ENCODE results near the gene FASN. TPM values are rescaled to one million over a fixed set of nuclear protein-coding genes. Genes with fewer than 3 reads are reported as not detected.

FASN gene
- total RNA-seq, 3 donors from 2014 or later (not counting 1 experiment from before 2014, with no cell fraction given) = 53.8 to 56.2 (median 54.0) TPM

DNA sequence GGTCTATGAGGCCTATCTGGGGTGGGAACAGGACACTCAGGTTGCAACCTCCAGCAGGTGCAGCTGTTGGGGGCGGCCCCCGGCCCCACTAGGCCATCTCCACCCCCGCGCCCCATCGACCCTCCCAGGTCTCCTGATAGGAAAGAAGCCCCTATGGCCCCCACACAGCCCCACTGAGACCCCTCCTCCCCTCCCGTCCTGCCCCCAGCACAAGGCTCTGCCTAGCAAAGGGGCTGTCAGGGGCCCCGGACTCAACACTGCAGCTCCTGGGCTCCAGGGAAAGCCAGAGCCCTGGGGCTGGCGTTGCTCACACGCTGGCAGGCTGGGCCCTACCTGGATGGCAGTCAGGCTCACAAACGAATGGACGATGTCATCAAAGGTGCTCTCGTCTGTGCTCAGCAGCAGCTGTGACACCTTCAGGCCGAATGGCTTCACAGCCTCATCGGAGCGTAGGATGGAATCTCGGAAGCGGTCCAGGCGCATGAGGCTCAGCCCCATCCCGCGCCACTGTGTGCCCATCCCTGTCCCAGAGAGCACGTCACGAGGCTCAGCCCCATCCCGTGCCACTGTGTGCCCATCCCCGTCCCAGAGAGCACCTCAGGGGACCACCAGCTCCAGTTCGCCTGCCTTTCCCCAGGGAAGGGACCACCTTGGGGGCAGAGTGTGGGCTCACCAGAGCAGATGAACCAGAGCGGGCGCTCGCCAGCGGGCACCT is 7.3 kb downstream of the FASN start:
- TF ChIP-seq, protein P1, sequence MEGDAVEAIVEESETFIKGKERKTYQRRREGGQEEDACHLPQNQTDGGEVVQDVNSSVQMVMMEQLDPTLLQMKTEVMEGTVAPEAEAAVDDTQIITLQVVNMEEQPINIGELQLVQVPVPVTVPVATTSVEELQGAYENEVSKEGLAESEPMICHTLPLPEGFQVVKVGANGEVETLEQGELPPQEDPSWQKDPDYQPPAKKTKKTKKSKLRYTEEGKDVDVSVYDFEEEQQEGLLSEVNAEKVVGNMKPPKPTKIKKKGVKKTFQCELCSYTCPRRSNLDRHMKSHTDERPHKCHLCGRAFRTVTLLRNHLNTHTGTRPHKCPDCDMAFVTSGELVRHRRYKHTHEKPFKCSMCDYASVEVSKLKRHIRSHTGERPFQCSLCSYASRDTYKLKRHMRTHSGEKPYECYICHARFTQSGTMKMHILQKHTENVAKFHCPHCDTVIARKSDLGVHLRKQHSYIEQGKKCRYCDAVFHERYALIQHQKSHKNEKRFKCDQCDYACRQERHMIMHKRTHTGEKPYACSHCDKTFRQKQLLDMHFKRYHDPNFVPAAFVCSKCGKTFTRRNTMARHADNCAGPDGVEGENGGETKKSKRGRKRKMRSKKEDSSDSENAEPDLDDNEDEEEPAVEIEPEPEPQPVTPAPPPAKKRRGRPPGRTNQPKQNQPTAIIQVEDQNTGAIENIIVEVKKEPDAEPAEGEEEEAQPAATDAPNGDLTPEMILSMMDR (IDR thresholded peaks at IDR 0.05) = no peak
- DNase-seq (no peak), ATAC-seq (no peak)
- Mint-ChIP-seq H3K4me1 (no peaks in the 10 kb centered on the region), H3K4me3 (no peak overlapping the region), H3K36me3 (no peaks in the 10 kb centered on the region), H3K27ac (no peak overlapping the region), H3K9me3 (no peaks in the 10 kb centered on the region), H3K27me3 (ENCODE audit: low read depth in 2 of 2) (no peaks in the 10 kb centered on the region)
- no peak overlapping the region for H3K27ac ChIP-seq (ENCODE audit: low read length)
- H3K36me3 ChIP-seq (ENCODE audit: control insufficient read depth, insufficient read depth, low read length) = peaks cover 71% of the 10 kb centered on the region
- no peaks in the 10 kb centered on the region for H3K4me1 ChIP-seq (ENCODE audit: control insufficient read depth, insufficient read depth, low read length)
- H3K9me3 ChIP-seq (ENCODE audit: control insufficient read depth, insufficient read depth, low read length) = no peaks in the 10 kb centered on the region
- intact Hi-C loops (cut with micrococcal nuclease) = loop anchor here (10.0 kb wide), 1 partner anchor 216 kb away; the partner anchor contains the start of gene ARHGDIA
- H3K27me3 ChIP-seq (ENCODE audit: control insufficient read depth, insufficient read depth, low read length) = no peaks in the 10 kb centered on the region
- no peak overlapping the region for H3K4me3 ChIP-seq (ENCODE audit: low read length)
- 96% methylated on average over 29 of the region's 29 CpGs for WGBS (ENCODE audit: insufficient coverage)

DNA sequence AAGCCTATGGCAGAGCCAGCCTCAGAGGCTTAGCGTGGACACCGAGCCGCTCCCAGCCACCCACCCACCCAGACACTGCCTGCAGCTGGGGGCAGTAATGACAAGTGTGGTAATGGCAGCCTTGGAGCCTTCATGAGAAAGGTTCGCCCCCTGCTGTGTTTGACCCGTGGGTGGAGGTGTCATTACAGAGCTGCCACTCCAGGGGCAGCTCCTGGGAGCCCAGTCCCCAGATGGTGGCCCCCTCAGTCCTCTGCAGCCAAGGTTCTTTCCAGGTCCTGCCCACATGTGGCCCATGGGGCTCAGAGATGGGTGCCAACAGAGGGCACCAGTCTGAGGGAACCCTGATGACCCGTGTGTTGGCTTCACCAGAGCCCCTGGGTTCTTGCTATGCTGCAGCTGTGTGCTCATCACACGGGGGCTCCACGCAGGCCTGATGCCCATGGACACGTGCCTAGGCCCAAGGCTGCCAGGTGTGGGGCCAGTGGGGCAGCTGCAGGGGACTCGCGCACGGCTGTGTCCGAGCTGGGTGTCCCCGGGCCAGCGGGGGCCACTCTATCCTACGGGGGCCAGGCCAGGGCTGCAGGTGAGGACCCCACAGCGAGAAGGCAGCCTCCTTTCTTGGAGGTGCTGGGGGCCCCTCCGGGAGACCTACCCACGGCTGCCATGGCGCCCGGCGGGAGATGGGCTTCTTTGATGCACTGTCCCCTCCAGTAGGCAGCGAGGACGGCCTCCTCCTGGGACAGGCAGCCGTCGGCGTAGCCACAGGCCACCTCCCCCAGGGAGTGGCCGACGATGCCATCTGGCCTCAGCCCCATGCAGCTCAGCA is 8.1 kb downstream of the FASN start:
- H3K4me1 Mint-ChIP-seq = no peaks in the 10 kb centered on the region
- H3K27me3 ChIP-seq (ENCODE audit: control insufficient read depth, insufficient read depth, low read length) = no peaks in the 10 kb centered on the region
- intact Hi-C loops (cut with micrococcal nuclease) = loop anchor here (10.0 kb wide), 1 partner anchor 215 kb away; the partner anchor contains the start of gene ARHGDIA
- H3K27me3 Mint-ChIP-seq (ENCODE audit: low read depth in 2 of 2) = no peaks in the 10 kb centered on the region
- H3K9me3 ChIP-seq (ENCODE audit: control insufficient read depth, insufficient read depth, low read length) = no peaks in the 10 kb centered on the region
- no peak for ATAC-seq
- no peaks in the 10 kb centered on the region for H3K4me1 ChIP-seq (ENCODE audit: control insufficient read depth, insufficient read depth, low read length)
- no peaks in the 10 kb centered on the region for H3K36me3 Mint-ChIP-seq
- TF ChIP-seq, protein P1 (IDR thresholded peaks at IDR 0.05) = no peak
- H3K27ac Mint-ChIP-seq = no peak overlapping the region
- H3K36me3 ChIP-seq (ENCODE audit: control insufficient read depth, insufficient read depth, low read length) = peaks cover 65% of the 10 kb centered on the region
- no peak overlapping the region for H3K27ac ChIP-seq (ENCODE audit: low read length)
- no peak for DNase-seq
- WGBS (ENCODE audit: insufficient coverage) = 95% methylated on average over 26 of the region's 29 CpGs
- no peaks in the 10 kb centered on the region for H3K9me3 Mint-ChIP-seq
- H3K4me3 Mint-ChIP-seq = no peak overlapping the region
- no peak overlapping the region for H3K4me3 ChIP-seq (ENCODE audit: low read length)

DNA sequence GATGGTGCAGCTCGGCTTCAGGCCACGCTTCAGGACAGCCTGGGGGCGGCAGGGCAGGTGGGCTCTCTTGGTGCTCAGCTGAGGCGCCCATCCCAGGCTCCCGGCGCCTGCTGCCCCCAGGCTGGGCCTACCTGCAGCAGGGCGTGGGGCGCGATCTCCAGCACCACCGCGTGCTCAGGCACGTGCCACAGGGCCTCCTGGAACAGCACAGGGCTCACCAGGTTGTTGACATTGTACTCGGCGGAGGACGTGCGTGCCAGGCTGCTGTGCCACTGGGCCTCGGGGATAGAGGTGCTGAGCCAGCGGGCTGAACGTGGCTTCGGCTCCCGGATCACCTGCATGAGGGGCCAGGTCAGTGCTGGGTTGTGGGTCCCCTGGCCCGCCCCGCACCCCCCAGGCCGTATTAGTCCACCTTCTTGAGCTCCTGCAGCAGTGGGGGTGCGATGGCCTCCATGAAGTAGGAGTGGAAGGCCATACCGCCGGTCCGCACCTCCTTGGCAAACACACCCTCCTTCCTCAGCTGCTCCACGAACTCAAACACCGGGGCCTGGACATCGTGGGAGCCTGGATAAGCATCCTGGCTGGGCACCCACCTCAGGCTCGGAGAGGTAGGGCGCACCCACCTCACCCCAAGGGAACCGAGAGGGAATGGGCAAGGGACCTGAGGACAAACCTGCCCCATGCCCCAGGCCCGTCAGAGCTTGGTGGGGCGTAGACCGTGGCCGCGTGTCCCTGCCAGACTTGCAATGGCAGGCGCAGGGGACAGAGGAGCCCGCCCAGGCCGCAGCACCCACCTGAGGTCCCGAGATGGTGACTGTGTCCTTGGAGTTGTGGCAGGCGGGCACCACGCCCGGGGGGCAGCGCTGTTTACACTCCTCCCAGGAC is 9.0 kb downstream of the FASN start:
- H3K4me1 ChIP-seq (ENCODE audit: control insufficient read depth, insufficient read depth, low read length) = no peaks in the 10 kb centered on the region
- TF ChIP-seq, protein P1 (IDR thresholded peaks at IDR 0.05) = no peak
- intact Hi-C loops (cut with micrococcal nuclease) = no loop called here
- H3K27me3 Mint-ChIP-seq (ENCODE audit: low read depth in 2 of 2) = no peaks in the 10 kb centered on the region
- H3K9me3 ChIP-seq (ENCODE audit: control insufficient read depth, insufficient read depth, low read length) = no peaks in the 10 kb centered on the region
- H3K4me1 Mint-ChIP-seq = no peaks in the 10 kb centered on the region
- no peak for ATAC-seq
- H3K27me3 ChIP-seq (ENCODE audit: control insufficient read depth, insufficient read depth, low read length) = no peaks in the 10 kb centered on the region
- H3K27ac Mint-ChIP-seq = no peak overlapping the region
- H3K36me3 ChIP-seq (ENCODE audit: control insufficient read depth, insufficient read depth, low read length) = peaks cover 69% of the 10 kb centered on the region
- H3K9me3 Mint-ChIP-seq = no peaks in the 10 kb centered on the region
- H3K4me3 ChIP-seq (ENCODE audit: low read length) = no peak overlapping the region
- DNase-seq = no peak
- WGBS (ENCODE audit: insufficient coverage) = 97% methylated on average over 47 of the region's 47 CpGs
- H3K4me3 Mint-ChIP-seq = no peak overlapping the region
- H3K36me3 Mint-ChIP-seq = no peaks in the 10 kb centered on the region
- H3K27ac ChIP-seq (ENCODE audit: low read length) = no peak overlapping the region
